GM10248 (cell line): ENCODE data around the gene KIF17.

Experiments used
- CTCF ChIA-PET: fragments of 300-600 bp; sonication (Branson Sonifier 250); formaldehyde crosslinking; extraction: SDS; loops from one replicate; lab custom pipeline; 2021; ENCODE audit warnings: antibody characterized with exemption; lab: Yijun Ruan, JAX
- POLR2A ChIA-PET: fragments of 350-650 bp; sonication (Branson Sonifier 250); formaldehyde crosslinking; extraction: SDS; loops from one replicate; lab custom pipeline; 2020; ENCODE audit warnings: antibody characterized with exemption; lab: Yijun Ruan, JAX
- DNase-seq: peaks from one replicate; pipeline ENCODE4 v3.0.0; 2012; ENCODE audit errors: extremely low spot score
- TF ChIP-seq, protein P1 (sequence below): IDR thresholded peaks from 2 replicates; pipeline ENCODE4 v1.5.1; 2012; ENCODE audit warnings: mild to moderate bottlenecking, low read depth; ENCODE audit errors: extremely low read depth, missing control alignments, control extremely low read depth

Gene KIF17

GRCh38 chr1:20686883-20687725 lies 30.7 kb downstream of the KIF17 start:
- no peak for DNase-seq
- TF ChIP-seq, protein P1, sequence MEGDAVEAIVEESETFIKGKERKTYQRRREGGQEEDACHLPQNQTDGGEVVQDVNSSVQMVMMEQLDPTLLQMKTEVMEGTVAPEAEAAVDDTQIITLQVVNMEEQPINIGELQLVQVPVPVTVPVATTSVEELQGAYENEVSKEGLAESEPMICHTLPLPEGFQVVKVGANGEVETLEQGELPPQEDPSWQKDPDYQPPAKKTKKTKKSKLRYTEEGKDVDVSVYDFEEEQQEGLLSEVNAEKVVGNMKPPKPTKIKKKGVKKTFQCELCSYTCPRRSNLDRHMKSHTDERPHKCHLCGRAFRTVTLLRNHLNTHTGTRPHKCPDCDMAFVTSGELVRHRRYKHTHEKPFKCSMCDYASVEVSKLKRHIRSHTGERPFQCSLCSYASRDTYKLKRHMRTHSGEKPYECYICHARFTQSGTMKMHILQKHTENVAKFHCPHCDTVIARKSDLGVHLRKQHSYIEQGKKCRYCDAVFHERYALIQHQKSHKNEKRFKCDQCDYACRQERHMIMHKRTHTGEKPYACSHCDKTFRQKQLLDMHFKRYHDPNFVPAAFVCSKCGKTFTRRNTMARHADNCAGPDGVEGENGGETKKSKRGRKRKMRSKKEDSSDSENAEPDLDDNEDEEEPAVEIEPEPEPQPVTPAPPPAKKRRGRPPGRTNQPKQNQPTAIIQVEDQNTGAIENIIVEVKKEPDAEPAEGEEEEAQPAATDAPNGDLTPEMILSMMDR, result no peak
- POLR2A ChIA-PET, result no interaction called here
- CTCF ChIA-PET, result interaction anchor here (2.3 kb wide), 1 partner anchor 10 kb away, joined by 12 read pairs; no protein-coding TSS in a partner anchor

DNA sequence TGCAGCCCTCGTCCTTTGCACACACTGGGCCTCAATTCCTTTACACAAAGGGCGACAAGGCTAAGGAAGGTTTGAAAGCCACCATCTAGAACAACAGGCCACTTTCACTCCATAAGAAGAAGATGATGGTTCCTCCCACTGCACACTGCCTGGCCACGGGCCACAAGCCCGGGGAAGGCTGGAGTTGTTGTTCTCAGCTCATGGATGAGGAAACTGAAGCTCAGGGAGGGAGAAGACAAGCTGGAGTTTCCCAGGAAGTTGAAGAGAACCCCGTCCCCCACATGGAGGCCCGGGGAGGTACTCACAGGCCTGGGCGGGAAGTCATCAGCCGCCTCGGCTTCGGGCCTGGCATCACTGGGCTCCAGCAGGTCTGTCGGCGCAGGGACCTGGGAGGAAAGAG lies 32.1 kb downstream of the KIF17 start:
- DNase-seq, result no peak
- TF ChIP-seq, protein P1, result no peak
- ChIA-PET POLR2A (no interaction called here), CTCF (interaction anchor here (0.7 to 1.4 kb wide), 2 partner anchors 10 to 11 kb away, joined by 3 to 4 read pairs; no protein-coding TSS in a partner anchor)

DNA sequence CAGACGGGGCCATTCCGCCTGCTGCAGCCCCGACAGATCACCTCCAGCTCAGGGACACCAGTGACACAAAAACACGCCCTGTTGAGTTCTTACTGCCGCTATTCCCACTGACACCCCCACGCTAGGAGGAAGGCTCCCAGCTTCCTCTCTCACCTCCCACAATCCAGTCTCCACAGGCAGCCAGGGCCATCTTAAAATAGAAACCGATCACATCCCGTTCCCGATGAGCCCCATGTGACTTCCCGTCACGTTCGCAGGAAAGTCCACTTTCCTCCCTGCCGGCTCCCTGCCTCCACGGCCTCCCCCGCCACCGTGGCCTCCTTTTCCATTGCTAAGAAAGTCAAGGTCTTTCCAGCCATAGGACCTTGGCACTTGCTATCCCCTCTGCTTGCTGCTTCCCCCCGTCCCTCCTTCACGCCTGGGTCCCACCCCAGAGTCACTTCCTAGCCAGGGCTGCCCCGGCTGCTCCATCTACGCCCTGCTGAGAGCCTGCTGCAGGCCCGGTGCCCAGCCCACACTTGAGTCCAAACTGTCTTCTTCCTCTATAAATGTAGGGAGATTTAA lies 32.6 kb downstream of the KIF17 start:
- no peak for DNase-seq
- TF ChIP-seq, protein P1, result no peak
- ChIA-PET POLR2A (no interaction called here), CTCF (interaction anchor here (1.4 kb wide), 1 partner anchor 12 kb away, joined by 4 read pairs; no protein-coding TSS in a partner anchor)

DNA sequence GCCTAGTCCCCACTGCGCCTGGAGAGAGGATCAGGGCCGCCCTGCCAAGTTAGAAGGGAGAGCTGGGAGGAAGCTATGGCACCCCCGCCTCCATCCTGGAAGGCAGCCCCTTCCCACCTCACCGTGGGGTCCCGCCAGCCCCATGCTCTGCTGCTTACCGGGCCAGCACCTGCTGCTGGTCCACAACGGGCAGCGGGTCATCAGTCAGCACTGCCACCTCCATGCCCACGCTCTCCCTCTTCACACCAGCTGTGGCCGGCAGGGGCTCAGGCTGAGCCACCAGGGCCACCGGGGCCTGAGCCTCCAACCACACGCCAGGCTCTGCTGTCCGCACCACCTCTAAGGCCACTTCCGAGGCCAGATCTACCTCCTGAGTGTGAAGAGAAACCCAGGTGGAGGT lies 33.2 kb downstream of the KIF17 start:
- ChIA-PET POLR2A (no interaction called here), CTCF (interaction anchor here (1.4 kb wide), 1 partner anchor 12 kb away, joined by 4 read pairs; no protein-coding TSS in a partner anchor)
- no peak for DNase-seq
- TF ChIP-seq, protein P1, result no peak

- ChIA-PET POLR2A (interaction anchor here (0.6 kb wide), 1 partner anchor 1091 kb away, joined by 3 read pairs; no protein-coding TSS in a partner anchor), CTCF (interaction anchor here (1.0 to 1.3 kb wide), 2 partner anchors 13 to 511 kb away, joined by 3 to 4 read pairs; no protein-coding TSS in a partner anchor)
- TF ChIP-seq, protein P1, result no peak
- no peak for DNase-seq
These were observed 33.7 kb downstream of the KIF17 start for GRCh38 chr1:20684050-20684620.

DNA sequence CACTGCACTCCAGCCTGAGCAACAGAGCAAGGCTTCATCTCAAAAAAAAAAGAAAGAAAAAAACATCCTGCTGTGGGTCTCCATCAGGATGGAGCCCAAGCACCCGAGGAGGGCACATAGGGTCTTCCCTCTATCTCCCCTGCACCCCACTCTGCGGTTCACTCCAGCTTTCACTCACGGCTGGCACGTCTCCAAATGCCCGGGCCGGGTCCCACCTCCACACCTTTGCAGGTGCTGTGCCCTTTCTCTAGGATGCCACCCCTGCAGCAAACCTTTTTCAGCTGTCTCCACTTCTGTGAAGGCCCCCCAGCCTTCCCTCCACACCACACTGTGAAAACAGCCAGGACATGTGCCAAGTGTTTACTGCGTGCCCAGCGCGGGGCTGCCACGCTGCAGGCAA lies 34.2 kb downstream of the KIF17 start:
- CTCF ChIA-PET, result interaction anchor here (1.0 to 1.3 kb wide), 2 partner anchors 13 to 512 kb away, joined by 3 to 4 read pairs; no protein-coding TSS in a partner anchor

More for the DNA sequence above, 34.2 kb downstream of the KIF17 start:
- TF ChIP-seq, protein P1, result no peak
- POLR2A ChIA-PET, result interaction anchor here (0.6 kb wide), 1 partner anchor 1091 kb away, joined by 3 read pairs; no protein-coding TSS in a partner anchor
- DNase-seq, result no peak
